Measurements from ENCODE around the gene RUBCNL. TPM values are rescaled to one million over a fixed set of nuclear protein-coding genes. Genes with fewer than 3 reads are reported as not detected.

The RUBCNL gene
- total and polyA plus RNA-seq, 2 of the 8 experiments (the other 6 are each of a cell fraction or from before 2014, with no cell fraction given), result 2.6 to 4.9 TPM

GRCh38 chr13:46347277-46347676 lies 39.8 kb downstream of the RUBCNL start (continued):
- TF ChIP-seq, protein P1, sequence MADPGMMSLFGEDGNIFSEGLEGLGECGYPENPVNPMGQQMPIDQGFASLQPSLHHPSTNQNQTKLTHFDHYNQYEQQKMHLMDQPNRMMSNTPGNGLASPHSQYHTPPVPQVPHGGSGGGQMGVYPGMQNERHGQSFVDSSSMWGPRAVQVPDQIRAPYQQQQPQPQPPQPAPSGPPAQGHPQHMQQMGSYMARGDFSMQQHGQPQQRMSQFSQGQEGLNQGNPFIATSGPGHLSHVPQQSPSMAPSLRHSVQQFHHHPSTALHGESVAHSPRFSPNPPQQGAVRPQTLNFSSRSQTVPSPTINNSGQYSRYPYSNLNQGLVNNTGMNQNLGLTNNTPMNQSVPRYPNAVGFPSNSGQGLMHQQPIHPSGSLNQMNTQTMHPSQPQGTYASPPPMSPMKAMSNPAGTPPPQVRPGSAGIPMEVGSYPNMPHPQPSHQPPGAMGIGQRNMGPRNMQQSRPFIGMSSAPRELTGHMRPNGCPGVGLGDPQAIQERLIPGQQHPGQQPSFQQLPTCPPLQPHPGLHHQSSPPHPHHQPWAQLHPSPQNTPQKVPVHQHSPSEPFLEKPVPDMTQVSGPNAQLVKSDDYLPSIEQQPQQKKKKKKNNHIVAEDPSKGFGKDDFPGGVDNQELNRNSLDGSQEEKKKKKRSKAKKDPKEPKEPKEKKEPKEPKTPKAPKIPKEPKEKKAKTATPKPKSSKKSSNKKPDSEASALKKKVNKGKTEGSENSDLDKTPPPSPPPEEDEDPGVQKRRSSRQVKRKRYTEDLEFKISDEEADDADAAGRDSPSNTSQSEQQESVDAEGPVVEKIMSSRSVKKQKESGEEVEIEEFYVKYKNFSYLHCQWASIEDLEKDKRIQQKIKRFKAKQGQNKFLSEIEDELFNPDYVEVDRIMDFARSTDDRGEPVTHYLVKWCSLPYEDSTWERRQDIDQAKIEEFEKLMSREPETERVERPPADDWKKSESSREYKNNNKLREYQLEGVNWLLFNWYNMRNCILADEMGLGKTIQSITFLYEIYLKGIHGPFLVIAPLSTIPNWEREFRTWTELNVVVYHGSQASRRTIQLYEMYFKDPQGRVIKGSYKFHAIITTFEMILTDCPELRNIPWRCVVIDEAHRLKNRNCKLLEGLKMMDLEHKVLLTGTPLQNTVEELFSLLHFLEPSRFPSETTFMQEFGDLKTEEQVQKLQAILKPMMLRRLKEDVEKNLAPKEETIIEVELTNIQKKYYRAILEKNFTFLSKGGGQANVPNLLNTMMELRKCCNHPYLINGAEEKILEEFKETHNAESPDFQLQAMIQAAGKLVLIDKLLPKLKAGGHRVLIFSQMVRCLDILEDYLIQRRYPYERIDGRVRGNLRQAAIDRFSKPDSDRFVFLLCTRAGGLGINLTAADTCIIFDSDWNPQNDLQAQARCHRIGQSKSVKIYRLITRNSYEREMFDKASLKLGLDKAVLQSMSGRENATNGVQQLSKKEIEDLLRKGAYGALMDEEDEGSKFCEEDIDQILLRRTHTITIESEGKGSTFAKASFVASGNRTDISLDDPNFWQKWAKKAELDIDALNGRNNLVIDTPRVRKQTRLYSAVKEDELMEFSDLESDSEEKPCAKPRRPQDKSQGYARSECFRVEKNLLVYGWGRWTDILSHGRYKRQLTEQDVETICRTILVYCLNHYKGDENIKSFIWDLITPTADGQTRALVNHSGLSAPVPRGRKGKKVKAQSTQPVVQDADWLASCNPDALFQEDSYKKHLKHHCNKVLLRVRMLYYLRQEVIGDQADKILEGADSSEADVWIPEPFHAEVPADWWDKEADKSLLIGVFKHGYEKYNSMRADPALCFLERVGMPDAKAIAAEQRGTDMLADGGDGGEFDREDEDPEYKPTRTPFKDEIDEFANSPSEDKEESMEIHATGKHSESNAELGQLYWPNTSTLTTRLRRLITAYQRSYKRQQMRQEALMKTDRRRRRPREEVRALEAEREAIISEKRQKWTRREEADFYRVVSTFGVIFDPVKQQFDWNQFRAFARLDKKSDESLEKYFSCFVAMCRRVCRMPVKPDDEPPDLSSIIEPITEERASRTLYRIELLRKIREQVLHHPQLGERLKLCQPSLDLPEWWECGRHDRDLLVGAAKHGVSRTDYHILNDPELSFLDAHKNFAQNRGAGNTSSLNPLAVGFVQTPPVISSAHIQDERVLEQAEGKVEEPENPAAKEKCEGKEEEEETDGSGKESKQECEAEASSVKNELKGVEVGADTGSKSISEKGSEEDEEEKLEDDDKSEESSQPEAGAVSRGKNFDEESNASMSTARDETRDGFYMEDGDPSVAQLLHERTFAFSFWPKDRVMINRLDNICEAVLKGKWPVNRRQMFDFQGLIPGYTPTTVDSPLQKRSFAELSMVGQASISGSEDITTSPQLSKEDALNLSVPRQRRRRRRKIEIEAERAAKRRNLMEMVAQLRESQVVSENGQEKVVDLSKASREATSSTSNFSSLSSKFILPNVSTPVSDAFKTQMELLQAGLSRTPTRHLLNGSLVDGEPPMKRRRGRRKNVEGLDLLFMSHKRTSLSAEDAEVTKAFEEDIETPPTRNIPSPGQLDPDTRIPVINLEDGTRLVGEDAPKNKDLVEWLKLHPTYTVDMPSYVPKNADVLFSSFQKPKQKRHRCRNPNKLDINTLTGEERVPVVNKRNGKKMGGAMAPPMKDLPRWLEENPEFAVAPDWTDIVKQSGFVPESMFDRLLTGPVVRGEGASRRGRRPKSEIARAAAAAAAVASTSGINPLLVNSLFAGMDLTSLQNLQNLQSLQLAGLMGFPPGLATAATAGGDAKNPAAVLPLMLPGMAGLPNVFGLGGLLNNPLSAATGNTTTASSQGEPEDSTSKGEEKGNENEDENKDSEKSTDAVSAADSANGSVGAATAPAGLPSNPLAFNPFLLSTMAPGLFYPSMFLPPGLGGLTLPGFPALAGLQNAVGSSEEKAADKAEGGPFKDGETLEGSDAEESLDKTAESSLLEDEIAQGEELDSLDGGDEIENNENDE (IDR thresholded peaks at IDR 0.05; ENCODE audit: insufficient replicate concordance, low read length), result no peak
- TF ChIP-seq CBX8 (IDR thresholded peaks at IDR 0.05; ENCODE audit: borderline replicate concordance, low read depth, low read length), result no peak
- no peak for TF ChIP-seq NRF1 (IDR thresholded peaks at IDR 0.05; ENCODE audit: low read depth, low read length)
- no peak for TF ChIP-seq CHD2 (IDR thresholded peaks at IDR 0.05; ENCODE audit: low read length)
- TF ChIP-seq BACH1 (IDR thresholded peaks at IDR 0.05; ENCODE audit: low read length), result no peak
- TF ChIP-seq RBBP5 (IDR thresholded peaks at IDR 0.05; ENCODE audit: borderline replicate concordance, low read depth, low read length), result no peak
- no peak for TF ChIP-seq KDM4A (IDR thresholded peaks at IDR 0.05; ENCODE audit: low read depth, low read length, severe bottlenecking)
- TF ChIP-seq NANOG (IDR thresholded peaks at IDR 0.05; ENCODE audit: insufficient read depth, low read depth, low read length, poor library complexity, severe bottlenecking), result no peak
- no peak for TF ChIP-seq SRF (IDR thresholded peaks at IDR 0.05; ENCODE audit: low read depth, low read length)
- no peak for TF ChIP-seq TAF7 (optimal IDR thresholded peaks at IDR 0.05; ENCODE audit: borderline replicate concordance, low read depth, low read length)
- TF ChIP-seq SIX5 (IDR thresholded peaks at IDR 0.05; ENCODE audit: low read depth, low read length), result no peak

Data from H1 (cell line).